ENCODE results near the gene MYL12A. TPM values are rescaled to one million over a fixed set of nuclear protein-coding genes. Genes with fewer than 3 reads are reported as not detected.
"Not testable (repeated sequence)": the region's sequence is repeated elsewhere in the genome, so short reads cannot be mapped to it uniquely, and the experiment has no call there.

Gene MYL12A
- total RNA-seq, 1 experiment from 2014 or later = 284 TPM

DNA sequence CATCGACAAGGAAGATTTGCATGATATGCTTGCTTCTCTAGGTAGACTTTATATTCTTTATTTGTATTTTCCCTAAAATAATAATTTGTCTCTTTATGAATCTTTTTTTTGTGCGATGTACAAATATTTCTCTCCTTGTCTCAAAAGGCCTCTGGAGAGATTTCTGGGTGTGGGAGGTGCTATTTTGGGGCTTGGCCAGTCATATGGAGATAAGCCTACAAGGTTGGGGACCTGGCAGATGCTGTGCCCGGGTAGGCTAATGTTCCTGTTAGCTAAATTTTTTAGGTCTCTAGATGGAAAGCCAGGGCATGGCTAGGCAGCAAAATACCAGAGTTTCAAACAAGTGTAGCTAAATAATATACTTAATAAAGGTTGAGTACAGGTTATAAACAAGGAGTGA, 25.4 kb downstream of the MYL12A start:
- no peak overlapping the region for H3K18ac ChIP-seq (ENCODE audit: insufficient read length, low read depth, low read length)
- no peak overlapping the region for H2AK5ac ChIP-seq (ENCODE audit: insufficient read length, low read length)
- H4K91ac ChIP-seq (ENCODE audit: insufficient read length, low read depth, low read length) = no peak overlapping the region
- H3K27ac Mint-ChIP-seq = no peak overlapping the region
- H3K4me1 Mint-ChIP-seq = peaks cover 20 to 24% of the 10 kb centered on the region in 2 experiments
- H3K9ac ChIP-seq (ENCODE audit: extremely low read depth, insufficient read length, low read length) = no peak overlapping the region
- peaks cover 4% of the 10 kb centered on the region for H3K79me1 ChIP-seq (ENCODE audit: insufficient read depth, low read depth, low read length, poor library complexity, severe bottlenecking)
- H3K9me3 Mint-ChIP-seq = no peaks in the 10 kb centered on the region
- no peak overlapping the region for H4K8ac ChIP-seq (replicated peaks; ENCODE audit: insufficient read length, low read depth, low read length)
- H2BK5ac ChIP-seq (ENCODE audit: insufficient read length, low read length) = no peak overlapping the region
- H3K4me1 ChIP-seq (ENCODE audit: insufficient read depth, low read length) = no peaks in the 10 kb centered on the region; the same call in 1 of the 2 replicates
- no peak overlapping the region for H3K14ac ChIP-seq (ENCODE audit: insufficient read depth, low read length)
- H3T11ph ChIP-seq (ENCODE audit: low read length) = no peak overlapping the region
- TF ChIP-seq, protein P1, sequence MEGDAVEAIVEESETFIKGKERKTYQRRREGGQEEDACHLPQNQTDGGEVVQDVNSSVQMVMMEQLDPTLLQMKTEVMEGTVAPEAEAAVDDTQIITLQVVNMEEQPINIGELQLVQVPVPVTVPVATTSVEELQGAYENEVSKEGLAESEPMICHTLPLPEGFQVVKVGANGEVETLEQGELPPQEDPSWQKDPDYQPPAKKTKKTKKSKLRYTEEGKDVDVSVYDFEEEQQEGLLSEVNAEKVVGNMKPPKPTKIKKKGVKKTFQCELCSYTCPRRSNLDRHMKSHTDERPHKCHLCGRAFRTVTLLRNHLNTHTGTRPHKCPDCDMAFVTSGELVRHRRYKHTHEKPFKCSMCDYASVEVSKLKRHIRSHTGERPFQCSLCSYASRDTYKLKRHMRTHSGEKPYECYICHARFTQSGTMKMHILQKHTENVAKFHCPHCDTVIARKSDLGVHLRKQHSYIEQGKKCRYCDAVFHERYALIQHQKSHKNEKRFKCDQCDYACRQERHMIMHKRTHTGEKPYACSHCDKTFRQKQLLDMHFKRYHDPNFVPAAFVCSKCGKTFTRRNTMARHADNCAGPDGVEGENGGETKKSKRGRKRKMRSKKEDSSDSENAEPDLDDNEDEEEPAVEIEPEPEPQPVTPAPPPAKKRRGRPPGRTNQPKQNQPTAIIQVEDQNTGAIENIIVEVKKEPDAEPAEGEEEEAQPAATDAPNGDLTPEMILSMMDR (conservative IDR thresholded peaks at IDR 0.05) = no peak
- peaks cover 17 to 42% (median 32%) of the 10 kb centered on the region in 3 experiments; a peak in 6 of 7 replicates for H3K36me3 Mint-ChIP-seq (ENCODE audit: insufficient read depth in 1 of 3, low read depth in 3 of 3)
- H2AFZ ChIP-seq (ENCODE audit: low read length) = no peak overlapping the region
- no peak for DNase-seq
- no peak overlapping the region for H3K4me2 ChIP-seq (ENCODE audit: insufficient read depth, insufficient read length, low read length)
- H3K27me3 ChIP-seq (ENCODE audit: insufficient read depth, low read length) = no peaks in the 10 kb centered on the region
- peaks cover 22% of the 10 kb centered on the region; the same call in 1 of the 2 replicates for H3K79me2 ChIP-seq (ENCODE audit: insufficient read depth, low read length)
- no peak overlapping the region for H3K4me3 Mint-ChIP-seq
- no CpG with 5 or more reads among the region's 3 CpGs for WGBS (ENCODE audit: extremely low coverage, insufficient read length, low lambda C conversion rate)
- H3K27ac ChIP-seq (ENCODE audit: insufficient read length, low read depth, low read length) = no peak overlapping the region
- H3K23me2 ChIP-seq (ENCODE audit: insufficient read length, low read depth, low read length, poor library complexity, severe bottlenecking) = no peaks in the 10 kb centered on the region
- no peak overlapping the region for H3K56ac ChIP-seq (ENCODE audit: insufficient read length, low read depth, low read length)
- H4K20me1 ChIP-seq (ENCODE audit: control insufficient read depth, insufficient read depth, insufficient read length) = no peaks in the 10 kb centered on the region
- H2BK20ac ChIP-seq (ENCODE audit: low read depth, low read length, poor library complexity, severe bottlenecking) = no peak overlapping the region
- H3K9me3 ChIP-seq (ENCODE audit: control insufficient read depth, low read depth, low read length) = no peaks in the 10 kb centered on the region
- H2BK15ac ChIP-seq (ENCODE audit: low read depth, low read length) = no peak overlapping the region
- no peak overlapping the region for H2BK120ac ChIP-seq (ENCODE audit: low read depth, low read length, poor library complexity, severe bottlenecking)
- no peak overlapping the region for H3K23ac ChIP-seq (ENCODE audit: insufficient read length, low read depth, low read length)
- no peak overlapping the region for H2BK12ac ChIP-seq (ENCODE audit: insufficient read length, low read depth, low read length)
- no peak overlapping the region for H3K4ac ChIP-seq (ENCODE audit: low read depth, low read length)
- H3K27me3 Mint-ChIP-seq (ENCODE audit: low read depth) = no peaks in the 10 kb centered on the region
- H4K5ac ChIP-seq (ENCODE audit: insufficient read length, low read depth, low read length) = no peak overlapping the region

DNA sequence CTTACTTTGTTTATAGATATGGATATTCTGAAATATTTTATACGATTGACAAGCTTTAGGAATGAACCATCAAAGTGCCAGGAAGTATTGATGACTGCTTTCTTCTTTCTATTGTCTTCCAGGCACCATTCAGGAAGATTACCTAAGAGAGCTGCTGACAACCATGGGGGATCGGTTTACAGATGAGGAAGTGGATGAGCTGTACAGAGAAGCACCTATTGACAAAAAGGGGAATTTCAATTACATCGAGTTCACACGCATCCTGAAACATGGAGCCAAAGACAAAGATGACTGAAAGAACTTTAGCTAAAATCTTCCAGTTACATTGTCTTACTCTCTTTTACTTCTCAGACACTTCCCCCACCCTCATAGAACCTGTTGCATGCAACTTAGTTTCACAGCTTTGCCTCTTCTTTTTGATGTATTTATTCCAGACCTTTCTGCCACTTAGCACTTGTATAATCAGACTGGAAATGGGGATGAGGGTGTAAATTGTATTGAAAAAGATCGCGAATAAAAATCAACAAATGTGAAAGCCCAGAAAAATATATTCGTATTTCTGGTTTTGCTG, 30.1 kb downstream of the MYL12A start:
- H3K79me2 ChIP-seq (ENCODE audit: insufficient read depth, low read length); H3K9me3 Mint-ChIP-seq: not testable (repeated sequence)
- no CpG with 5 or more reads among the region's 7 CpGs for WGBS (ENCODE audit: extremely low coverage, insufficient read length, low lambda C conversion rate)

More for the DNA sequence above, 30.1 kb downstream of the MYL12A start:
- not testable (repeated sequence) for H3K27ac Mint-ChIP-seq; H2BK12ac ChIP-seq (ENCODE audit: insufficient read length, low read depth, low read length); H2BK15ac ChIP-seq (ENCODE audit: low read depth, low read length); H4K91ac ChIP-seq (ENCODE audit: insufficient read length, low read depth, low read length); H3K27ac ChIP-seq (ENCODE audit: insufficient read length, low read depth, low read length); H2BK120ac ChIP-seq (ENCODE audit: low read depth, low read length, poor library complexity, severe bottlenecking); H3K23me2 ChIP-seq (ENCODE audit: insufficient read length, low read depth, low read length, poor library complexity, severe bottlenecking); H3K79me1 ChIP-seq (ENCODE audit: insufficient read depth, low read depth, low read length, poor library complexity, severe bottlenecking); H3K4ac ChIP-seq (ENCODE audit: low read depth, low read length); H3K27me3 Mint-ChIP-seq (ENCODE audit: low read depth); H3K27me3 ChIP-seq (ENCODE audit: insufficient read depth, low read length); H3K4me3 Mint-ChIP-seq; H4K8ac ChIP-seq (replicated peaks; ENCODE audit: insufficient read length, low read depth, low read length); H3T11ph ChIP-seq (ENCODE audit: low read length); H4K5ac ChIP-seq (ENCODE audit: insufficient read length, low read depth, low read length); H2BK5ac ChIP-seq (ENCODE audit: insufficient read length, low read length); H3K9me3 ChIP-seq (ENCODE audit: control insufficient read depth, low read depth, low read length); H3K56ac ChIP-seq (ENCODE audit: insufficient read length, low read depth, low read length); H2BK20ac ChIP-seq (ENCODE audit: low read depth, low read length, poor library complexity, severe bottlenecking); H3K23ac ChIP-seq (ENCODE audit: insufficient read length, low read depth, low read length); H3K9ac ChIP-seq (ENCODE audit: extremely low read depth, insufficient read length, low read length); H3K14ac ChIP-seq (ENCODE audit: insufficient read depth, low read length); H3K18ac ChIP-seq (ENCODE audit: insufficient read length, low read depth, low read length); DNase-seq; H2AFZ ChIP-seq (ENCODE audit: low read length); H2AK5ac ChIP-seq (ENCODE audit: insufficient read length, low read length); H4K20me1 ChIP-seq (ENCODE audit: control insufficient read depth, insufficient read depth, insufficient read length); H3K4me1 ChIP-seq (ENCODE audit: insufficient read depth, low read length); H3K4me2 ChIP-seq (ENCODE audit: insufficient read depth, insufficient read length, low read length)
- peaks cover 30 to 31% of the 10 kb centered on the region in 2 experiments for H3K4me1 Mint-ChIP-seq
- H3K36me3 Mint-ChIP-seq (ENCODE audit: insufficient read depth in 1 of 3, low read depth in 3 of 3) = peaks cover 17 to 48% (median 36%) of the 10 kb centered on the region in 3 experiments; a peak in 6 of 7 replicates
